ENCODE measurements around the gene PRKAA2. TPM values are rescaled to one million over a fixed set of nuclear protein-coding genes. Genes with fewer than 3 reads are reported as not detected.

Gene PRKAA2
- total RNA-seq, 1 experiment from 2014 or later = 11.1 TPM

- peak overlapping the region in 1 of 2 experiments; percentile 3; a peak in 1 of 4 replicates for H3K4me3 ChIP-seq (ENCODE audit: low read depth in 2 of 2, low read length in 2 of 2)
- in situ Hi-C loops (cut with HindIII; ENCODE audit: low pct_unique_long_range_greater_than_20kb, low sequenced_read_pairs) (no loop called here), intact Hi-C loops (cut with micrococcal nuclease; ENCODE audit: unreplicated experiment) (no loop called here)
- no peaks in the 10 kb centered on the region for H3K9me3 ChIP-seq (ENCODE audit: control insufficient read depth, insufficient read depth, low read depth, low read length)
- no peaks in the 10 kb centered on the region for H3K36me3 ChIP-seq (ENCODE audit: control insufficient read depth, insufficient read depth, low read length)
- peak; percentile 90 for DNase-seq (ENCODE audit: low read depth, low spot score)
- peak; percentile 95 for ATAC-seq
- ChIA-PET POLR2A (no interaction called here), CTCF (interaction anchor here (0.6 kb wide), 1 partner anchor 37 kb away, joined by 3 read pairs; no protein-coding TSS in a partner anchor)
- H3K4me1 ChIP-seq (ENCODE audit: control insufficient read depth, insufficient read depth, low read length) = peaks cover 9% of the 10 kb centered on the region; the same call in 1 of the 2 replicates
- BruUV-seq (replicated peaks) = no TSS peak
- H3K27me3 ChIP-seq (ENCODE audit: control insufficient read depth, insufficient read depth, low read length) = no peaks in the 10 kb centered on the region
- no peak overlapping the region for H3K27ac ChIP-seq (ENCODE audit: low read length)
- TF ChIP-seq CTCF (IDR thresholded peaks at IDR 0.05) (no peak), TCF7L2 (IDR thresholded peaks at IDR 0.05; ENCODE audit: low read depth, low read length) (0 out of 2 replicates have a peak, but pooled peaks have one; percentile 45), SIN3A (IDR thresholded peaks at IDR 0.05; ENCODE audit: borderline replicate concordance, insufficient read depth, low read depth, low read length) (no peak), POLR2AphosphoS5 (IDR thresholded peaks at IDR 0.05; ENCODE audit: low read depth, low read length) (peak; percentile 41; the same call in 1 of the 2 replicates), REST (IDR thresholded peaks at IDR 0.05; ENCODE audit: insufficient read depth in 1 of 2, low read depth in 2 of 2, low read length in 1 of 2) (no peak)
These were observed 17.5 kb upstream of the PRKAA2 start for GRCh38 chr1:56627636-56628039.

- no peaks in the 10 kb centered on the region for H3K36me3 ChIP-seq (ENCODE audit: control insufficient read depth, insufficient read depth, low read length)
- ATAC-seq (no peak), DNase-seq (ENCODE audit: low read depth, low spot score) (no peak)
- no peaks in the 10 kb centered on the region for H3K27me3 ChIP-seq (ENCODE audit: control insufficient read depth, insufficient read depth, low read length)
- POLR2A ChIA-PET = no interaction called here
- no peak for TF ChIP-seq CTCF (IDR thresholded peaks at IDR 0.05)
- TF ChIP-seq SIN3A (IDR thresholded peaks at IDR 0.05; ENCODE audit: borderline replicate concordance, insufficient read depth, low read depth, low read length) = no peak
- TF ChIP-seq TCF7L2 (IDR thresholded peaks at IDR 0.05; ENCODE audit: low read depth, low read length) = no peak
- TF ChIP-seq POLR2AphosphoS5 (IDR thresholded peaks at IDR 0.05; ENCODE audit: low read depth, low read length) = no peak
- TF ChIP-seq REST (IDR thresholded peaks at IDR 0.05; ENCODE audit: insufficient read depth in 1 of 2, low read depth in 2 of 2, low read length in 1 of 2) = no peak
- in situ Hi-C loops (cut with HindIII; ENCODE audit: low pct_unique_long_range_greater_than_20kb, low sequenced_read_pairs) (no loop called here), intact Hi-C loops (cut with micrococcal nuclease; ENCODE audit: unreplicated experiment) (no loop called here)
- no TSS peak for BruUV-seq (replicated peaks)
- CTCF ChIA-PET = no interaction called here
- H3K27ac ChIP-seq (ENCODE audit: low read length) = no peak overlapping the region
- no peaks in the 10 kb centered on the region for H3K9me3 ChIP-seq (ENCODE audit: control insufficient read depth, insufficient read depth, low read depth, low read length)
- H3K4me1 ChIP-seq (ENCODE audit: control insufficient read depth, insufficient read depth, low read length) = peaks cover 9% of the 10 kb centered on the region; the same call in 1 of the 2 replicates
- H3K4me3 ChIP-seq (ENCODE audit: low read depth in 2 of 2, low read length in 2 of 2) = no peak overlapping the region
These were observed 14.3 kb upstream of the PRKAA2 start for GRCh38 chr1:56630786-56631185.

Data from Panc1 (cell line).